GM12878 (cell line): ENCODE measurements around the gene WBP1L. TPM values are rescaled to one million over a fixed set of nuclear protein-coding genes. Genes with fewer than 3 reads are reported as not detected.
A peak's percentile ranks its signal among the peaks of the same experiment; 100 is the strongest.

Source experiments
- ASH2L ChIP-seq: fragments of 300-600, 200-600 bp; sonication (generic); IDR thresholded peaks from 2 replicates; pipeline ENCODE4 v1.6.1; 2017; ENCODE audit warnings: low read depth, mild to moderate bottlenecking, borderline replicate concordance
- CREM ChIP-seq: IDR thresholded peaks from 2 replicates; pipeline ENCODE4 v1.6.1; 2014; ENCODE audit warnings: antibody characterized with exemption, low read depth
- EP300 ChIP-seq, 2 experiments: fragments of 150-350 bp in 1 of 2; IDR thresholded peaks; 2 replicates each; pipeline ENCODE4 v1.6.1; 2011 to 2012; ENCODE audit warnings: low read depth in 2 of 2, low read length in 2 of 2, borderline replicate concordance in 1 of 2, improper control_type of control experiment in 1 of 2, inconsistent platforms in 1 of 2; ENCODE audit not compliant: control insufficient read depth in 1 of 2
- ESRRA ChIP-seq: IDR thresholded peaks from 2 replicates; pipeline ENCODE4 v1.6.1; 2012; ENCODE audit warnings: mild to moderate bottlenecking, low read length, improper control_type of control experiment
- HDGF ChIP-seq: fragments of 450-650 bp; IDR thresholded peaks from 2 replicates; pipeline ENCODE4 v1.6.1; 2016; ENCODE audit warnings: antibody characterized with exemption
- IKZF1 ChIP-seq: fragments of 450-650 bp; conservative IDR thresholded peaks from 2 replicates; pipeline ENCODE4 v1.6.1; 2017; ENCODE audit warnings: antibody characterized with exemption, mild to moderate bottlenecking
- MXI1 ChIP-seq: fragments of 150-350 bp; IDR thresholded peaks from 2 replicates; pipeline ENCODE4 v1.6.1; 2011; ENCODE audit warnings: low read depth, mild to moderate bottlenecking, inconsistent platforms, low read length, improper control_type of control experiment
- NFYA ChIP-seq: IDR thresholded peaks from 2 replicates; pipeline ENCODE4 v1.6.1; 2011; ENCODE audit warnings: low read depth, mild to moderate bottlenecking, low read length, improper control_type of control experiment, borderline replicate concordance
- RELA ChIP-seq: fragments of 450-650 bp; IDR thresholded peaks from 2 replicates; pipeline ENCODE4 v1.8.0; 2014; ENCODE audit warnings: borderline replicate concordance; ENCODE audit not compliant: partially characterized antibody
- SMC3 ChIP-seq: IDR thresholded peaks from 2 replicates; pipeline ENCODE4 v1.6.1; 2011; ENCODE audit warnings: low read length, improper control_type of control experiment, borderline replicate concordance
- SRF ChIP-seq, 2 experiments: IDR thresholded peaks; 2 replicates each; pipeline ENCODE4 v1.6.1; 2011; ENCODE audit warnings: low read depth in 2 of 2, low read length in 2 of 2, mild to moderate bottlenecking in 1 of 2, moderate library complexity in 1 of 2
- STAT3 ChIP-seq: IDR thresholded peaks from 2 replicates; pipeline ENCODE4 v1.6.1; 2011; ENCODE audit warnings: low read depth, low read length, improper control_type of control experiment
- USF1 ChIP-seq: IDR thresholded peaks from 2 replicates; pipeline ENCODE4 v1.6.1; 2011; ENCODE audit warnings: borderline replicate concordance, low read depth, mild to moderate bottlenecking, moderate library complexity, mixed read lengths, low read length; ENCODE audit not compliant: insufficient read depth; ENCODE audit errors: extremely low read length
- WRNIP1 ChIP-seq: IDR thresholded peaks from 2 replicates; pipeline ENCODE4 v1.6.1; 2011; ENCODE audit warnings: low read depth, low read length, improper control_type of control experiment, borderline replicate concordance
- ZBTB4 ChIP-seq: fragments of 450-650 bp; formaldehyde crosslinking; IDR thresholded peaks from 2 replicates; pipeline ENCODE4 v1.4.0; 2022; ENCODE audit warnings: mild to moderate bottlenecking, moderate library complexity
- ZZZ3 ChIP-seq: IDR thresholded peaks from 2 replicates; pipeline ENCODE4 v1.6.1; 2011; ENCODE audit warnings: low read depth; ENCODE audit not compliant: control insufficient read depth, insufficient read length
- polyA plus RNA-seq, 11 experiments: library from polyadenylated mRNA; depleted of rRNA in 4 of 11; unstranded in 6 of 11; stranded (reverse) in 5 of 11; fragments of >200 nt; fragmentation: Nextera tagmentation in 4 of 11; fragmentation: Illumina TruSeq in 1 of 11; extraction: Ambion mirVana in 4 of 11; extraction: Trizol in 1 of 11; gene quantifications; 1 replicate in 1 of 11; 2 replicates in 10 of 11; pipeline versions ENCODE4 v1.2.1 to v1.2.3, GENCODE V29; 2011 to 2016; ENCODE audit warnings: inconsistent platforms in 2 of 11, missing spikeins in 2 of 11, low read depth in 1 of 11
- total RNA-seq, 4 experiments: library from RNA; depleted of rRNA in 3 of 4; stranded (reverse); fragments of >200 nt in 3 of 4; fragmentation: Illumina TruSeq in 1 of 4; extraction: Trizol in 1 of 4; gene quantifications; 2 replicates each; pipeline versions ENCODE4 v1.2.1 to v1.2.3, GENCODE V29; 2013 to 2021
- TF ChIP-seq, protein P1 (sequence below), 3 experiments: IDR thresholded peaks in 2 of 3; conservative IDR thresholded peaks in 1 of 3; 2 replicates each; pipeline ENCODE4 v1.5.1; 2011; ENCODE audit warnings: low read depth in 3 of 3, low read length in 3 of 3, mild to moderate bottlenecking in 3 of 3, control low read depth in 2 of 3, moderate library complexity in 2 of 3, inconsistent platforms in 1 of 3, mixed read lengths in 1 of 3; ENCODE audit not compliant: control insufficient read depth in 2 of 3, insufficient read depth in 1 of 3; ENCODE audit errors: extremely low read depth in 1 of 3
- TF ChIP-seq, protein P2 (sequence below): IDR thresholded peaks from 2 replicates; pipeline ENCODE4 v1.6.1; 2011; ENCODE audit warnings: borderline replicate concordance, low read depth, mild to moderate bottlenecking, moderate library complexity, low read length; ENCODE audit not compliant: insufficient read depth, poor library complexity, severe bottlenecking
- TF ChIP-seq, protein P3 (sequence below): fragments of 450-650 bp; IDR thresholded peaks from 2 replicates; pipeline ENCODE4 v1.6.1; 2018; ENCODE audit warnings: mild to moderate bottlenecking, low read depth, moderate library complexity; ENCODE audit not compliant: partially characterized antibody

Gene WBP1L
- total and polyA plus RNA-seq, 10 of the 15 experiments (the other 5 are each of a cell fraction or from before 2014, with no cell fraction given), result 3.7 to 18.8 (median 12.3) TPM

DNA sequence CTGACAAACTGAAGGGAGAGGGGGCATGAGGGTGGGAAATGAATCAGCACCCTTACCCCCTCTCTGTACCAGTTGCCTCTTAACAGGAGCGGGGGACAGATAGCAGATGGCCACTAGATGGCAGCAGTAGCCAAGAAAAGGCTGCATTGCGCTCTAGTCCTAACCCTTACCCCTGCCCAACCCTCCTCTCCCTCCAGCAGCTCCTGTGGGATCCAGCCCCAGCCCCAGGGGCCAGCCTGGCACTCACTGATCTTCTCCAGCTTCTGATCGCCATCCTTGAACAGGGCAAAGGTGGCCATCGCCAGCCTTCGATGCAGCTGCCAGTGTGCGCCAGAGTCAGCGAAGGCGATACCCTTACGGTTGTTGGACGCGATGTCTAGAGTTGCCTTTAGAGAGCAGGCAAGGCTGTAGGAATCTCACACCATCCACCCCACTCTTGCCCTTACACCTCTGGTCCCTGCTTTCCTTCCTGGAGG lies 91.3 kb downstream of the WBP1L start (continued):
- TF ChIP-seq EP300 (IDR thresholded peaks at IDR 0.05; ENCODE audit: borderline replicate concordance in 1 of 2, control insufficient read depth in 1 of 2, low read depth in 2 of 2, low read length in 2 of 2) (no peak), USF1 (no peak), SRF (IDR thresholded peaks at IDR 0.05; ENCODE audit: low read depth in 2 of 2, low read length in 2 of 2) (no peak), CREM (no peak), IKZF1 (peak; percentile 18; the same call in 1 of the 2 replicates), SMC3 (peak; percentile 88), ZBTB4 (no peak), MXI1 (no peak), NFYA (no peak), ESRRA (no peak), RELA (no peak), ASH2L (no peak), ZZZ3 (no peak), STAT3 (no peak), WRNIP1 (no peak), HDGF (0 out of 2 replicates have a peak, but pooled peaks have one; percentile 23)
- TF ChIP-seq, protein P1, sequence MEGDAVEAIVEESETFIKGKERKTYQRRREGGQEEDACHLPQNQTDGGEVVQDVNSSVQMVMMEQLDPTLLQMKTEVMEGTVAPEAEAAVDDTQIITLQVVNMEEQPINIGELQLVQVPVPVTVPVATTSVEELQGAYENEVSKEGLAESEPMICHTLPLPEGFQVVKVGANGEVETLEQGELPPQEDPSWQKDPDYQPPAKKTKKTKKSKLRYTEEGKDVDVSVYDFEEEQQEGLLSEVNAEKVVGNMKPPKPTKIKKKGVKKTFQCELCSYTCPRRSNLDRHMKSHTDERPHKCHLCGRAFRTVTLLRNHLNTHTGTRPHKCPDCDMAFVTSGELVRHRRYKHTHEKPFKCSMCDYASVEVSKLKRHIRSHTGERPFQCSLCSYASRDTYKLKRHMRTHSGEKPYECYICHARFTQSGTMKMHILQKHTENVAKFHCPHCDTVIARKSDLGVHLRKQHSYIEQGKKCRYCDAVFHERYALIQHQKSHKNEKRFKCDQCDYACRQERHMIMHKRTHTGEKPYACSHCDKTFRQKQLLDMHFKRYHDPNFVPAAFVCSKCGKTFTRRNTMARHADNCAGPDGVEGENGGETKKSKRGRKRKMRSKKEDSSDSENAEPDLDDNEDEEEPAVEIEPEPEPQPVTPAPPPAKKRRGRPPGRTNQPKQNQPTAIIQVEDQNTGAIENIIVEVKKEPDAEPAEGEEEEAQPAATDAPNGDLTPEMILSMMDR (IDR thresholded peaks at IDR 0.05 in 2 of 3, conservative IDR thresholded peaks at IDR 0.05 in 1 of 3; ENCODE audit: control insufficient read depth in 2 of 3, extremely low read depth in 1 of 3, insufficient read depth in 1 of 3, low read depth in 3 of 3, low read length in 3 of 3), result peak; percentile 81 to 94 (median 89)
- TF ChIP-seq, protein P2, sequence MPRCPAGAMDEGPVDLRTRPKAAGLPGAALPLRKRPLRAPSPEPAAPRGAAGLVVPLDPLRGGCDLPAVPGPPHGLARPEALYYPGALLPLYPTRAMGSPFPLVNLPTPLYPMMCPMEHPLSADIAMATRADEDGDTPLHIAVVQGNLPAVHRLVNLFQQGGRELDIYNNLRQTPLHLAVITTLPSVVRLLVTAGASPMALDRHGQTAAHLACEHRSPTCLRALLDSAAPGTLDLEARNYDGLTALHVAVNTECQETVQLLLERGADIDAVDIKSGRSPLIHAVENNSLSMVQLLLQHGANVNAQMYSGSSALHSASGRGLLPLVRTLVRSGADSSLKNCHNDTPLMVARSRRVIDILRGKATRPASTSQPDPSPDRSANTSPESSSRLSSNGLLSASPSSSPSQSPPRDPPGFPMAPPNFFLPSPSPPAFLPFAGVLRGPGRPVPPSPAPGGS, result no peak
- TF ChIP-seq, protein P3, sequence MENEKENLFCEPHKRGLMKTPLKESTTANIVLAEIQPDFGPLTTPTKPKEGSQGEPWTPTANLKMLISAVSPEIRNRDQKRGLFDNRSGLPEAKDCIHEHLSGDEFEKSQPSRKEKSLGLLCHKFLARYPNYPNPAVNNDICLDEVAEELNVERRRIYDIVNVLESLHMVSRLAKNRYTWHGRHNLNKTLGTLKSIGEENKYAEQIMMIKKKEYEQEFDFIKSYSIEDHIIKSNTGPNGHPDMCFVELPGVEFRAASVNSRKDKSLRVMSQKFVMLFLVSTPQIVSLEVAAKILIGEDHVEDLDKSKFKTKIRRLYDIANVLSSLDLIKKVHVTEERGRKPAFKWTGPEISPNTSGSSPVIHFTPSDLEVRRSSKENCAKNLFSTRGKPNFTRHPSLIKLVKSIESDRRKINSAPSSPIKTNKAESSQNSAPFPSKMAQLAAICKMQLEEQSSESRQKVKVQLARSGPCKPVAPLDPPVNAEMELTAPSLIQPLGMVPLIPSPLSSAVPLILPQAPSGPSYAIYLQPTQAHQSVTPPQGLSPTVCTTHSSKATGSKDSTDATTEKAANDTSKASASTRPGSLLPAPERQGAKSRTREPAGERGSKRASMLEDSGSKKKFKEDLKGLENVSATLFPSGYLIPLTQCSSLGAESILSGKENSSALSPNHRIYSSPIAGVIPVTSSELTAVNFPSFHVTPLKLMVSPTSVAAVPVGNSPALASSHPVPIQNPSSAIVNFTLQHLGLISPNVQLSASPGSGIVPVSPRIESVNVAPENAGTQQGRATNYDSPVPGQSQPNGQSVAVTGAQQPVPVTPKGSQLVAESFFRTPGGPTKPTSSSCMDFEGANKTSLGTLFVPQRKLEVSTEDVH, result no peak
